ENCODE results near the gene NXPH1.

- TF ChIP-seq EZH2 (IDR thresholded peaks at IDR 0.05; ENCODE audit: insufficient read depth, poor library complexity, severe bottlenecking) (no peak), EZH2phosphoT487 (IDR thresholded peaks at IDR 0.05; ENCODE audit: insufficient read depth, low read depth) (no peak)
Measured at GRCh38 chr7:8783229-8783628, 349.8 kb downstream of the NXPH1 start.
